ENCODE results near the gene SEMA3C. TPM values are rescaled to one million over a fixed set of nuclear protein-coding genes. Genes with fewer than 3 reads are reported as not detected.

The SEMA3C gene
- total and polyA plus RNA-seq, 2 donors (not counting 3 experiments of a cell fraction or from before 2014, with no cell fraction given): 0.01 to 0.09 TPM

DNA sequence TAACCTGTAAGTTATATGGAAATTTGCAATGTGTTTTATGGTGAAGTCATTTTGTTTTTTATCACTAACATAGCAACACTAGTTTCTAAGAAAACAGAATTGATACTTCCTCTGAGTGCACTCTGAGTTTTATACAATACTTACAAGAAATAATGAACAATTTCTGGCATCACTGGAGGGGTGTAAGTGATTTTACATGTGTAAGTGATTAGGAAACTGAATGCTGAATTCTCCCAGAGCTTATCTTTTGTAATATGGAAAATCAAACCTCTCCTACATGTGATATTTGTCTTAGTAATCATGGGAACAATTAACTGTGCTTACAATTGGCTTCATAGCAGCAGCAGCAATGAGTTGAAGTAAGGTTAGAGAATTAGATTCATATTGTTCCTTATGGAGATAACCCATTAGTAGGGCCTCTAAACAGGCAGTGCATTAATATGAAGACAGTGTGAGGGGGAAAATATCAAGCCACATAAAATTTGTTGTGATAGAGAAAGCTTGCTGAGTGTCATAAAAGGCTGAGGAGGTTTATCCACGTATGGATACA is 37.4 kb downstream of the SEMA3C start:
- Histone ChIP-seq H4K20me1 (replicated peaks; ENCODE audit: control insufficient read depth, extremely low read depth, insufficient read depth, low read length) (no peaks in the 10 kb centered on the region), H3K4me2 (ENCODE audit: insufficient read depth, low read length) (no peak overlapping the region), H3K79me2 (ENCODE audit: control insufficient read depth, insufficient read depth, low read length) (no peaks in the 10 kb centered on the region), H3K9me1 (replicated peaks; ENCODE audit: control insufficient read depth, extremely low read depth, insufficient read depth, low read length) (no peaks in the 10 kb centered on the region), H2AFZ (ENCODE audit: low read depth, low read length) (no peak overlapping the region), H3K36me3 (ENCODE audit: control insufficient read depth in 2 of 2, extremely low read depth in 1 of 2, insufficient read depth in 2 of 2, low read length in 2 of 2) (no peaks in the 10 kb centered on the region), H3K27me3 (ENCODE audit: control insufficient read depth in 2 of 2, insufficient read depth in 2 of 2, low read length in 2 of 2) (peaks cover 0 to 3% of the 10 kb centered on the region in 2 experiments), H3K9me3 (replicated peaks; ENCODE audit: control insufficient read depth, insufficient read depth, low read length) (no peaks in the 10 kb centered on the region), H3K4me1 (ENCODE audit: control insufficient read depth, extremely low read depth, insufficient read depth, low read length) (no peaks in the 10 kb centered on the region), H3K4me3 (replicated peaks in 1 of 3; ENCODE audit: insufficient read depth in 1 of 3, low read depth in 1 of 3, low read length in 3 of 3) (no peak overlapping the region), H3K9ac (replicated peaks; ENCODE audit: extremely low read depth, insufficient read depth, low read length) (no peak overlapping the region), H3K27ac (ENCODE audit: insufficient read depth, low read depth, low read length) (no peak overlapping the region)
- FAIRE-seq (no peak), DNase-seq (ENCODE audit: low read depth, low spot score) (no peak)
- dilution Hi-C loops (cut with MboI; ENCODE audit: extremely low pct_ligation_motif_present, low sequenced_read_pairs): no loop called here
- no TSS peak for BruUV-seq (replicated peaks)
- ChIA-PET CTCF (interaction anchor here (2.0 kb wide), 1 partner anchor 9 kb away, joined by 5 read pairs; no protein-coding TSS in a partner anchor), POLR2A (no interaction called here)
- TF ChIP-seq, protein P1, sequence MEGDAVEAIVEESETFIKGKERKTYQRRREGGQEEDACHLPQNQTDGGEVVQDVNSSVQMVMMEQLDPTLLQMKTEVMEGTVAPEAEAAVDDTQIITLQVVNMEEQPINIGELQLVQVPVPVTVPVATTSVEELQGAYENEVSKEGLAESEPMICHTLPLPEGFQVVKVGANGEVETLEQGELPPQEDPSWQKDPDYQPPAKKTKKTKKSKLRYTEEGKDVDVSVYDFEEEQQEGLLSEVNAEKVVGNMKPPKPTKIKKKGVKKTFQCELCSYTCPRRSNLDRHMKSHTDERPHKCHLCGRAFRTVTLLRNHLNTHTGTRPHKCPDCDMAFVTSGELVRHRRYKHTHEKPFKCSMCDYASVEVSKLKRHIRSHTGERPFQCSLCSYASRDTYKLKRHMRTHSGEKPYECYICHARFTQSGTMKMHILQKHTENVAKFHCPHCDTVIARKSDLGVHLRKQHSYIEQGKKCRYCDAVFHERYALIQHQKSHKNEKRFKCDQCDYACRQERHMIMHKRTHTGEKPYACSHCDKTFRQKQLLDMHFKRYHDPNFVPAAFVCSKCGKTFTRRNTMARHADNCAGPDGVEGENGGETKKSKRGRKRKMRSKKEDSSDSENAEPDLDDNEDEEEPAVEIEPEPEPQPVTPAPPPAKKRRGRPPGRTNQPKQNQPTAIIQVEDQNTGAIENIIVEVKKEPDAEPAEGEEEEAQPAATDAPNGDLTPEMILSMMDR (IDR thresholded peaks at IDR 0.05; ENCODE audit: extremely low read depth in 1 of 2, insufficient read depth in 1 of 2, low read depth in 1 of 2, low read length in 2 of 2): no peak
- TF ChIP-seq POLR2AphosphoS5 (IDR thresholded peaks at IDR 0.05; ENCODE audit: insufficient read depth, low read depth, low read length) (no peak), EZH2 (IDR thresholded peaks at IDR 0.05; ENCODE audit: borderline replicate concordance, low read depth, low read length, severe bottlenecking) (no peak), MYC (IDR thresholded peaks at IDR 0.05; ENCODE audit: low read depth, low read length) (no peak), JUN (IDR thresholded peaks at IDR 0.05; ENCODE audit: borderline replicate concordance, insufficient read depth, insufficient read length, low read depth) (no peak), GATA2 (IDR thresholded peaks at IDR 0.05; ENCODE audit: insufficient read depth, insufficient read length, low read depth, low read length) (no peak), FOS (IDR thresholded peaks at IDR 0.05; ENCODE audit: borderline replicate concordance, insufficient read depth, low read length) (no peak), POLR2A (IDR thresholded peaks at IDR 0.05; ENCODE audit: low read depth, low read length) (no peak)
- TF ChIP-seq, protein P2, sequence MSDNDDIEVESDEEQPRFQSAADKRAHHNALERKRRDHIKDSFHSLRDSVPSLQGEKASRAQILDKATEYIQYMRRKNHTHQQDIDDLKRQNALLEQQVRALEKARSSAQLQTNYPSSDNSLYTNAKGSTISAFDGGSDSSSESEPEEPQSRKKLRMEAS (IDR thresholded peaks at IDR 0.05; ENCODE audit: insufficient read depth, insufficient read length): no peak
- intact Hi-C loops (cut with micrococcal nuclease): no loop called here
